A204.1 (cell line): ENCODE results near the gene ASIC2.

Source experiments
- FAIRE-seq: peaks from 2 replicates; lab custom pipeline; 2012; peaks lifted over from hg19 to GRCh38; lab: Jason Lieb, UNC

The ASIC2 gene

GRCh38 chr17:33202796-33203495 is 90.1 kb downstream of the ASIC2 start:
- FAIRE-seq, result no peak

- FAIRE-seq, result no peak
Observed at GRCh38 chr17:33202021-33202420, 91.1 kb downstream of the ASIC2 start.

GRCh38 chr17:33201283-33201682 is 91.8 kb downstream of the ASIC2 start:
- FAIRE-seq, result no peak

- FAIRE-seq, result no peak
Observed at GRCh38 chr17:33200587-33200986, 92.5 kb downstream of the ASIC2 start.

- no peak for FAIRE-seq
Observed at GRCh38 chr17:33199571-33200510, 93.3 kb downstream of the ASIC2 start.

- no peak for FAIRE-seq
Observed at GRCh38 chr17:33198954-33199353, 94.1 kb downstream of the ASIC2 start.

- FAIRE-seq, result no peak
Observed at GRCh38 chr17:33197342-33197741, 95.8 kb downstream of the ASIC2 start.

GRCh38 chr17:33196883-33197282 is 96.2 kb downstream of the ASIC2 start:
- no peak for FAIRE-seq

GRCh38 chr17:33192951-33193911 is 99.9 kb downstream of the ASIC2 start:
- FAIRE-seq, result no peak

GRCh38 chr17:33183487-33184026 is 109.5 kb downstream of the ASIC2 start:
- no peak for FAIRE-seq

GRCh38 chr17:33179151-33179550 is 113.9 kb downstream of the ASIC2 start:
- FAIRE-seq, result no peak

- FAIRE-seq, result no peak
Observed at GRCh38 chr17:33178681-33179080, 114.4 kb downstream of the ASIC2 start.

- no peak for FAIRE-seq
Observed at GRCh38 chr17:33175562-33175961, 117.5 kb downstream of the ASIC2 start.

GRCh38 chr17:33171931-33172330 is 121.2 kb downstream of the ASIC2 start:
- no peak for FAIRE-seq

GRCh38 chr17:33169580-33170285 is 123.4 kb downstream of the ASIC2 start:
- no peak for FAIRE-seq

GRCh38 chr17:33167736-33168135 is 125.4 kb downstream of the ASIC2 start:
- no peak for FAIRE-seq

- no peak for FAIRE-seq
Observed at GRCh38 chr17:33166472-33166871, 126.6 kb downstream of the ASIC2 start.

- no peak for FAIRE-seq
Observed at GRCh38 chr17:33164169-33164881, 128.8 kb downstream of the ASIC2 start.

- FAIRE-seq, result no peak
Observed at GRCh38 chr17:33163533-33164168, 129.4 kb downstream of the ASIC2 start.

GRCh38 chr17:33154869-33155455 is 138.1 kb downstream of the ASIC2 start:
- no peak for FAIRE-seq
